ENCODE data around the gene ETFB. TPM values are rescaled to one million over a fixed set of nuclear protein-coding genes. Genes with fewer than 3 reads are reported as not detected.

ETFB gene
- total RNA-seq, 1 donor from 2014 or later, result 82.9 TPM

DNA sequence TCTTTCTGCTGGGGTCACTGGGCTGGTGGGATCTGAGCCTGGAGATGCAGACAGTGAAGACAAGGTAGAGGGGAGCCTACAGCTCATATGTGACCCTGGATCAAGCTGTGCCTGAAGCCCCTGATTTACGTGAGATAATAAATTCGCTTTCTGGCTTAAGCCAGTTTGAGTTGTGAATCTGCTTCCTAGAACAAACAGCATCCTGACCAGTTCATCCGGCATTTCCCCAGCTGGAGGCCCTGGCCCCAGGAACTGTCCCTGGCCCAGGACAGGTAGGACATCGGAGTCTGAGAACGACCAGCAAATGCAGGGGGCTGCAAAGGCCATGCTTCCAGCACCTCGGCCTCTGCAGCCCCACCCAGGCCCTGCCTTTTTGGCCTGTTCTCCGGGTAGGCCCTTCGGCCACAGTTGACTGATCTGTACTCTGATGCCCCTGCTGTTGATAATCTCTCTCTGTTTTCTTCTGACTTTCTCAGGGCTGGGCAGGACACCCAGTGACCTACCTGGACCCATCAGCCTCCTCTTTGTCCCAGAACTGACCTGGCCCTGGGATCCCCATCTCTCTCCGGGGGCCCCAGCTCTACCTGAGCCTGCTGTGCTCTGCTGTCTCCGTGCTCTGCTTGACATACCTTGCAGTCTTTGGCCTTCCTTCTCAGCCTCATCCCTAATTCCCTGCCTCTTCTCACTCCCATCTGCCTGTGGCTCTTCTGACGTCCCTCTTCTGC lies 14.8 kb downstream of the ETFB start:
- no peak for DNase-seq (ENCODE audit: low read depth in 2 of 2)

DNA sequence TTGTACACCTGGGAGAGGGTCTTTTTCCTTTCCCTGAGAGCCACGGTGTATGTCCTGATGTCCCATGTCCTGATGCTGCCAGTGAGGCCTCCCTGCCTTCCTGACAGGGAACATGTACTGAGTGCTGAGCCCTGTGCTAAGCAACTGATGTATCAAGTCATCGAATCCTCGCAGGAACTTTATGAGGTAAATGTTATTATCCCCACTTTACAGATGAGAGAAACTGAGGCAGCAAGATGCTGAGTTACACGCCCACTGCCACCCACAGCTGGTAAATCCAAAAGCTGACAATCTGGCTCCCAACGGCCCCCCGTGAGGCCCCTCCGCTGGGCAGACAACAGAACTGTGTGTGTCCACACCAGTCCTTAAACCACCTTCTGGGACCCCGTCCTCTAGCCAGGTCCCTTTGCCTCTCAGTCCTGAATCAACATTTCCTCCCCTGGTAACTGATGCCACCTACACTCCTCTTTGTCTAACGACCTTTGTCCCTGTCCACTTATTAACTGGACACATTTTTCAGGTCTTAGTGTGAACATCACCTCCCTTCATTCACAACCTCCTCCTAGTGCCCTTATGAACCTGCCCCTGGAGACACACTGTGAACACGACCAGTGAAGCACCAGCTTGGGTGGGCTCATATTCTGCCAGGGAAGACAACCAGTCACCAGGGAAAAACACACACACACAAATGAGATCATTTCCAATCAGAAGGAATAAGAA lies 18.8 kb downstream of the ETFB start:
- DNase-seq (ENCODE audit: low read depth in 2 of 2), result no peak

DNA sequence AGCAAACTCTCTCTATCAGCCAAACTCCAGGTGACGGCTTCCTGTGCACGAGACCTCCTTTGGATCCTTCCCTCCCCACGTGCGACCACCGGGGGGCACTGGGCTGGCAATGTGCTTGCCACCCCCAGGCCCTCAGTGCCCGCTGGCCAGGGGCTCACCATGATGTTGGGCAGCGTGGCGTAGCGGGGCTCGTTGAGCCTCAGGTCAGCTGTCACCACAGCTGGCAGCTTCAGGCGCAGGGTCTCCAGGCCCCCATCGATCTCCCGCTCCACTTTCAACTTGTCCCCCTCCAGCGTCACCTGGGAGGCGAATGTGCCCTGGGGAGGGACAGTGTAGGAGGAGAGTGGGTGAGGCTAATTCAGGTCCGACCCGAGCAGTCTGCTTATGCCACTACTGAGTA lies 19.4 kb downstream of the ETFB start:
- DNase-seq (ENCODE audit: low read depth in 2 of 2), result no peak

DNA sequence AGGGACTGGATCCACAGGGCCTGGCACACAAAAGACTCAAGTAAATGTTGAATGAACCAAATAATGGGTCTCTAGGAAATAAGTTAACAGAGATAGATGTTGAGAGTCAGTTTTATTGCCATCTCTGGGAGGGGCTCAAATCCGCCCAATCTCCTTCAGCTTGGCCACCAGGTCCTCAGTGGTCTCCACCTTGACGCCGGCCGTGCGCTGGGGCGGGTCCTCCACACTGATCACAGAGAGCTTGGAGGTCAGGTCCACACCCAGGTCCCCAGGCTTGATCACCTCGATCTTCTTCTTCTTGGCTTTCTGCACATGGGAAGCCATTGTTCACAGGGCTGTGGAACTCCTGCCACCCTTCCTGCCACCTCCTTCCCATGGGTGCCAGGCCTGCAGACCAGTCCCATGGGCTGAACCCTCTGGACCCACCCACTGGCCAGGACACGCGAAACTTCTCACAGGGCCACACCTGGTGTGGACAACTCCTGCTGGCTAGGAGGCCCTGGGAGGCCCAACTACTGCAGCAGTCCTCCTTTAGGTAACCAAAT lies 21.0 kb downstream of the ETFB start:
- DNase-seq (ENCODE audit: low read depth in 2 of 2), result no peak

DNA sequence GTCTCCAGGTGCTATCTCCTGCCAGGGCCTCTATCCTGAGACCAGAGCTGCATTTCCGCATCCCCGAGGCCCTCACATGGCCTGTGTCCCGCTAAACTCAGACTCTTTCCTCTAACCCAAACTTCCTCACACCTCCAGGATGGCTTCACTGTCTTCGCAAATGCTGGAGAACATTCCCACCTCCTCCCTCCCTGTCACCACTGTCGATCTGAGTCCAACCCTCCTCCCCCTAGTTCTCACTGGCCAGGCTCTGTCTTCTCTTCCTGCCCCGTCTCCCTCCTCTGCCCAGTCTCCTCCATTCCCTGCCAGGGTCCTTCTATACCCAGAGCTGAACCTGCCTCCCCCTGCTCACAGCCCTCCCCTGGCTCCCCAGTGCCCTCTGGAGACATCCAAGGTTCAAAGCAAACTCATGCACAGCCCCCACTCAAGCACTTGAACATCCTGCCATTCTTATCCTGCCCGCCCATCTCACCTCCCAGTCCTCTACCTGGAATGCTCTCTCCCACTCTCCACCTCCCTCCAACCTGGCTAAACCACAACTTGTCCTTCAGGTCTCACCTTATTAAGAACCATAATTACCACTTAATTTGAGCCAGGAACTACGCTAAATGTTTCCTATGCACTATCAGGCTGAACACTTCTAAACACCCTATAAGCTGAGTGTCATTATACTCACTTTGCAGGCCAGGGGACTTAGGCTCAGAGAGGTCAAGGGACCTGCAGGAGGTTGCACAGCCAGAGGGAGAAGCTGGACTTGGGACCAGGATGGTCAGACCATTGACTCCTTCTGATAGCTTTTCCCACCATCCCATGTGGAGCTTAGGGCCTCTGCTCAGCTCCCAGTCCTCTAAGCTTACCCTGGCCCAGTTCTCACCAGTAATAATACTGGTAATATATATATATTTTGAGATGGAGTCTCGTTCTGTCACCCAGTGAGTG lies 23.3 kb downstream of the ETFB start:
- DNase-seq (ENCODE audit: low read depth in 2 of 2), result no peak

DNA sequence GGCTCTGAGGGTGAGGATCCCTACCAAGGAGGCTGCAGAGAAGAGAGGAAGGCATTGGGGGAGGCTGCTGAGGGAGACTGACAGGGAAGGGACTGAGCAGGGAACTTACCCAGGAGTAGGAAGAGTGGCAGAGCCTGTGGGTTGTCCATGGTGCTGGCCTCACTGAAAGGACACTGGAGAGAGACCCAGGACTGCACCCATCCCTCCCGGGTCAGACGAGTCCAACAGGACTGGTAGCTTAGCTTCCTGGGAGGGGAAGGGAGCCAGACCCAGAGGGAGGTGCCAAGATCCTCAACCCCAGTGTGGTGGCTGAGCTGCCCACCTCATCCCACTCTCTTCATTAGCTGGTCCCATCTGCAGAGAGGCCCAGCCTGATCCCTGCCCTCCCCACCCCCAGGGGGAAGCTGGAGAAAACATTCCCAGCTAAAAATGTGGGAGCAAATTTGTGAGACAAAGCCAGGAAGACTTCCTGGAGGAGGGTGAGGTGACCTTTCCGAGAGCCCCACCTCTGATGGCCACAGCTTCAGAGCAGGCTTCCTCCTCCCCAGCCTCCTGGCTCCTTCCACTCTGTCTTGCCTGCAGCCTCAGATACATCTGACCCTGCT lies 24.1 kb downstream of the ETFB start, which contains the start of gene VSIG10L:
Gene VSIG10L, minus strand, starts transcription at position 164 of the 605 bp plus-strand sequence. Its CDS starts 15 bp downstream, at position 149.
- DNase-seq (ENCODE audit: low read depth in 2 of 2), result no peak

DNA sequence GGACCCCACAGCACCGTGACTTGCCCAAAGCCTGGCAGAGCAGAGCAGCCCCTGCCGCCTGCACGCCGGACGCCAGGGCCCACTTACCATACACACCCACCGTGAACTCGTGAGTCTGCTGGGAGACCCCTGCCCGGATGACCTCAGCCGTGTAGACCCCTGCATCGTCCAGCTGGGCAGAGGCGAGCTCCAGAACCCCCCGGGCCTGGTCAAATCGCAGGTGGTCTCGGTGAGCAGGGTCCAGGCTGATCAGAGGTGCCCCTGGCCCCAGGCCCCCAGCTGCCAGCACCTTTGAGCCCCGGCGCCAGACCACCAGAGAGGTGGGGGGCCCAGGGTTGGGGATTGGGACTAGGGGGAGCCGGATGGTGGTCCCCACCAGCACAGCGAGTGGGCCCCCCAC lies 25.1 kb downstream of the ETFB start:
- DNase-seq (ENCODE audit: low read depth in 2 of 2), result no peak

DNA sequence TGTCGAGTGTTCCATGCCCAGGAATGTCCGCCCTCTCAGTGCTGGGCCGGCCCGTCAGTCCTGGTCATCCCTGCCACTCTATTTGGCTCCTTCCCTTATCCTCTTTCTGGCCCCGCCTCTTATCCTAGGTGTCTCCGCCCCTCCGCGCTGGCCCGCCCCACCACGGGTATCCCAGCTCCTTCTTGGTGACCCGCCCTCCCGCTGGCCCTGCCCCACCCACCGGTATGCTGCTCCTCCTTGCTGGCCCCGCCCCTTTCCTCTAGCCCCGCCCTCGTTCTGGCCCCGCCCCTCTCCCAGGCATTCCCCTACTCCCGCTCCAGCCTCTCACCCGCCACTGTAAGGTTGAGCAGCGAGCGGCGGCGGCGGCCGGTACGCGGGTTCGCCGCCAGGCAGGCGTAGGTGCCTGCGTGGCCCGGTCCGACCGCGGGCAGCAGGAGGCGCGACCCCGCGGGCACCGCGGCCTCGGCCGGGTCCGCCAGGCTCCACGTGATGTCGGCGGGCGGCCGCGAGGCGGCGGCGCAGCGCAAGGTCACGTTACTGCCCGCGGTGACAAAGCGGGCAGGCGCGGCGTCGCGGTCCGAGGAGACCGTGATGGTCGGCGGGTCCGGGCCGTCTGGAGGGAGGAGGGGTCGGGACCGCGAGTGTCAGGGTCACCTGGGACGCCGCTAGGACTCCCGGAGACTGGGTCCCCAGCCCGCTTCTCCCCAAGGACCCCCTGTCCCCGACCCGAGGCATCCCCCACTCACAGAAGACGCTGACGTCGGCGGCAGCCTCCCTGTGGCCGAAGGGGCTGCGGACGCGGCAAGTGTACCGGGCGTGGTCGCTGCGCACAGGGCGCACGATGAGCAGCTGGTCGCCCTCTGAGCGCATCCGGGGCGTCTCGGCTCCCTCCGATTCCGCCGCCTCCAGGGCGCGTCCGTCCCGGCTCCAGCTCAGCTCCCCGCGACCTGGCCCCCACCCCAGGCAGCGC lies 26.2 kb downstream of the ETFB start:
- DNase-seq (ENCODE audit: low read depth in 2 of 2), result peak; percentile 96 to 98

DNA sequence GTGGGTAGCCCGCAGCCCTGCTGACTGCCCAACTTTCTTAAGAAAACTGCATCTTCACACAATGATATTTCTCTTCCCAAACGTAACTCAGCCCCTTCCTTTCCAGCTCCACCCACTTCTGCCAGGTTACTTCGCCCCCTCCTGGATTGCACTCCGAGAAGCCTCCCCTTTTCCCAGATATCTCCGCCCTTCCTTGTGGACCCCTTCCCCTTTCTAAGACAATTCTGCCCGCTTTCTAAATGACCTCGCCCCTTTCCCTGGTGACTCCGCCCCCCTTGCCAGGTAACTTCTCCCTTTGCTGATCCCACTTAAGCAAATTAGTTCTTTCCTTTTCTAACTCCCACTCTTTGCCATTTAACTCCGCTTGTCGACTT lies 26.9 kb downstream of the ETFB start:
- no peak for DNase-seq (ENCODE audit: low read depth in 2 of 2)

DNA sequence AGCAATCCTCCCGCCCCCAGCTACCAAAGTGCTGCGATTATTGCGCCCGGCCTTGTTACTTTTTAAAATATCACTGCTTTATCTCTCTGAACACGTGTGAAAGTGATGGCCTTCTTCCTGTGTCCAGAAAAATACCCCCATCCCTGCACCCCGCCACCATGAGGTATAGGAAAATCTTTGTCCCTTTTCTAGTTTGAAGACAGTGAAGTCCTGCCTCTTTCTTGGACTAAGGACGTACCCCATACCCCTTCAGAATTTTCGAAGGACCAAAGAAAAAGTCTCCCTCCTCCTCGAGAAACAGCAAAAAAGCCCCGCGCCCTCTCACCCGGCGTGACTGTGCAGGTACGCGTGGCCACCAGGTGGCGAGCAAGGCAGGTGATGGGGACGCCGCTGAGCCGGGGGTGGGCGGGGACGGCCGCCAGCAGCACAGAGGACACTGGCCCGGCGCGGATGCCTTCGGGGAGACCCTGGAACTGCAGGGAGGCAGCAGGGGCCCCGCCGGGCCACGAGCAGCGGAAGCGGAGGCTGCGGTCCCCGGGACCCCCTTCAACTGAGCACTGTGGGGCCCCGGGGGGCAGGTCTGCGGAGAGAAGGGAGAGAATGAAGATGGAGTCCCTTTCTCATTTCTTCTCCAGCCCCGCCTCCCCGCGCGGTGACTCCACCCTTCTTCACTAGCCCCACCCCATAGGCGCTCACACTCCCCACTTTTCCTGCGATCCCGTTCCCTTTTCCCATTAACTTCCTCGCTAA lies 27.4 kb downstream of the ETFB start:
- peak; percentile 74 to 86 for DNase-seq (ENCODE audit: low read depth in 2 of 2)

DNA sequence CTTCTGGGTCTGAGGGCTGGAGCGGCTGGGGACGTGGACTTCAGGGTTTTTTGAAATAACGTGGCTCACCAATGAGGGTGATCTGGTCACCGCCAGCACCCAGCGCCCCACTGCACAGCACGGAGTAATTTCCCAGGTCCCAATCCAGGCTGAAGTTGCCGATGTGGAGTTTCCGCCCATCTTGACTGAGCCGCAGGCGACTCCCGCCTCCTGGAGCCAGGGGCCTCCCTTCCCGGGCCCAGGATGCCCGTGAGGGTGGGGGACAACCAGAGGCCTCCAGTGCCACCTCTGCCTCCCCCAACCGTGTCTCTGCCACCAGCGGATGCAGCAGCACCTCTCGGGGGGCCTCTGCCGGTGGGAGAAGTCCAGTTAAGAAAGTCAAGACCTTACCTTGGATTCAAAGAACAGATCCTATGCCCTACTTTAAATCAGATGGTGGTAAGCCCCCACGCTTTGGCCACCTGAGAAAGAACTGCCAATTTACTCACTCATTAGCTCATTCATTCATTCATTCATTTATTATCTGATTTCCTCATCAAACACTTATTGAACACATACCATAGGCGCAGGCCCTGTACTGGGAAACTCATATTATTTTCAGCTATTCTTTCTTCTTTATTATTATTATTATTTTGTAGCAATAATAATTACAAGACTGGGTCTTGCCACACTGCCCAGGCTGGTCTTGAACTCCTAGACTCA lies 28.2 kb downstream of the ETFB start:
- no peak for DNase-seq (ENCODE audit: low read depth in 2 of 2)

DNA sequence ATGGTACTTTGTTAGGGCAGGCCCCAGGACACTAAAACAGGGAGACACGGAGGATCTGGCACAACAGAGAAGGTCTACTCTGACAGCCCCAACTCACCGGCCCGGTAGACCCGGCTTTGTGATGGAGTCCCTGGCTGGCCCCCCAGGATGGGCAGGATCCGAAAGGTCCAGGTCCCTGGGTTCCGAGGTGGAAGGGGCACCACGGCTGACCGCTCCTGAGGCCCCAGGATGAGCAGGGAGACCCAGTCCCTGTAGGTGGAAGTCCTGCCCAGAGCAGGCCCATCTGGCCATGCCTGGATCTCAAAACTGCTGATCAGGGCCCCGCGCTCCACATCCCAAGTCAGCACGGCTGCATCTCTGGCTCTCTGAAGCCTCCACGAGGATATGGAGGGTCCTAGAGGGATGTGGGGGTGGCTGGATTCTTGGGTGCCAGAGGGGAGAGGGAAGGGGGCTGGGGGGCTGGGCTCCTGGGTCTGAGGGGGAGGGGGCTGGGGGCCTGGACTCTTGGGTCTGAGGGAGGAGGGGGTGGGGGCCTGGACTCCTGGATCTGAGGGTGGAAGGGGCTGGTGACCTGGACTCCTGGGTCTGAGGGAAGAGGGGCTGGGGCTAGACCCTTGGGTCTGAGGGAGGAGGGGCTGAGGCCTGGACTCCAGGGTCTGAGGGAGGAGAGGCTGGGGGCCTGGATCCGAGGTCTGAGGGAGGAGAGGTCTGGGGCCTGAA lies 28.9 kb downstream of the ETFB start:
- DNase-seq (ENCODE audit: low read depth in 2 of 2), result no peak

DNA sequence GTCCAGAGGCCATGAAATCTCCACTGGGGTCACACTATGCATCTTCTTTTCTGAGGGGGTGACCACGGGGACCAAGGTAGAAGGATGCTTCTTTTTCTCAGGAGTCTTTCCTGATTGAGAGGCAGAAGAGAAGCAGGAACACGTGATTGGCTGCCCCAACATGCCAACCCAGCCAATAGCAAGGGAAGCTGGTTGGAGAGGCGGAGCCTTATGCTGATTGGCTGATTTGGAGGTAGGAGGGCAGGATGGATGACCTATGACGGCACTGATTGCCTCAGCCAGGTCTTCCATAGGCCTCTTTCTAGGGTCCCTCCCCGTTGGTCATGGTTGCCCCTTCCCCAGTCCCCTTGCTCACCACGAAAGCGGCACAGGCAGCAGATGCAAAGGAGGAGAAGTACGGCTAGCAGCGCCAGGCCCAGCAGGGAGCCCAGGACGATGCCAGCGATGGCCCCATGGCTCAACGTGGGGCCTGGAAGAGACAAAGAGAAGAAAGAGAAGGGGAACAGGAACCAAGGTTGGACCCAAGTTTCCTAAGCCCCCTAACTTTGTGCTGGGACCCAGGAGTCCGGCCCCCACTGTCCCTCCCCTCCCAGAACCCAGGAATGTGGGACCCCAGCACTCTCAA lies 32.2 kb downstream of the ETFB start:
- DNase-seq (ENCODE audit: low read depth in 2 of 2), result peak in 1 of 2 donors; percentile 28

DNA sequence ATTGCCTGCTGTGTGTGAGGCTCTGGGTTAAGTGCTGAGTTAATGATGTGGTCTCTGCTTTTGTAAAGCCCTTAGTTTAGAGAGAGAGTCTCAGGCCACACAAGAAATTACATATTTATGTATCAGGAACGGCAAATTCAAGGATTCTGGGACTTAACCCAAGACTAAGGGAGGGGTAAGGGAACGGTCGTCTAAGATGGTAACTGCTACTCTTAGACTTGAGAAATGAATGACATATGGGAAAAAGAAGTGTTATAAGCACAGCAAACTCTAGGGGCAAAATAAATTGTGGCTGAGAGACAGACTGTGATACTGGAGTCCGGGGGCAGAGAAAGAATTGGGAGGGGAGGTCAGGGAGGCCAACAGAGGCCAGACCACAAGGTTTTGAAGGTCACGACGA lies 34.5 kb downstream of the ETFB start:
- no peak for DNase-seq (ENCODE audit: low read depth in 2 of 2)

DNA sequence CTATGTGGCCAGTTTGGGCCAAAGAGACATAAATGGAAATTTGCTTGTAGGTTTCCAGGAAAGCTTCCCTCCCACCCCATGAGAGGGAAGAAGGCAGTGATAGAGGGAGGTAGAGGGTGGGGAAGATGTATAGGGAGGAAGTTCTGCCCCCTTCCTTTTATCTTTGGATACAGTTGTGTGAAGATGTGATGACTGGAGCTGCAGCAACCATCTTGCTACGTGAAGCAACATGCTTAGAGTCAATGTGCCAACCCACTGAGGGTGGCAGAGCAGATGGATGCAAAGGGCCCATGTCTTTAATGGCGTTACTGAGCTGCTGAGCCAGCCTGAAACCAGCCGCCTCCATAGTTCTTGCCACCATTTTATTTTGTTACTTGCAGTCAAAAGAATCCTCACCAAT lies 35.0 kb downstream of the ETFB start:
- DNase-seq (ENCODE audit: low read depth in 2 of 2), result no peak

DNA sequence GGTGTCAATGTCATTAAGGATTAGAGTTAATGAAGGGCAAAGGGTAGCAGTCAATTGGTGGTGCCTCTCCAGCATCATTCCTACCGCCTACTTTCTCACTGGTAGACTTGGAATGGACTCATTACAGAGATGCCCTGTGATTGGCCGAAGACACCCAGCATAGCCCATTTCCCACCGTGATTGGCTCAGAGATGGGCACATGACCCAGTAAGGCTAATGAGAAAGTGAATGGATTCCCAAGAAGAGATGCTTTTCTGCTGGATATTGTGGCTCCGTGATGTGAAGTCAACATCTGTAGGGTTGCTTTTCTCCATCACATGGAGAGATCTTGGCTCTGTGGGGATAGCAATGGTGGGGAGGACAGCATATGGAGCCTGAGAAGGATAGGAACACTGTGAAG lies 35.8 kb downstream of the ETFB start:
- DNase-seq (ENCODE audit: low read depth in 2 of 2), result no peak

DNA sequence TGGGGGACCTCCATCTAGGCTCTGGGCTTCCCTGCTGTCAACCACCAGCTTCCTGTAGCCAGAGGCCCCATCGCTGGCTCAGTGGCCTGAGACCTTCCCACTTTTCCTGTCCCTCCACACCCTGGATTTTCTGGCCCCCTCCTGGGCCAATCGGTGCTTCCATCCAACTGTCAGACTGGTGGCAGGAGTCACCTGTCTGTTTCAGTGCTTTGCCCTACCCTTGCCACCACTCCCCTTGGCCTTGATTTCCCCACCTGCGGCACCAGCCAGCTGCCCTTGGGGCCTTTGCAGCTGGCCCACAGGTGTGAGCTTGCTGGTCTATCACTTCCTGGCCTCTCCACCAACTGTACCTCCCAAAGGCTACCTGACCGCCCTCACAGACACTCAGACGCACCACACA lies 36.8 kb downstream of the ETFB start:
- no peak for DNase-seq (ENCODE audit: low read depth in 2 of 2)

Measured in lung microvascular endothelial cell (primary cell).